Central memory CD8-positive, alpha-beta T cell (primary cell): ENCODE measurements around the gene TBR1.

Experiments
- ATAC-seq: fragments of 150-1000 bp; cut with Tn5 transposase; replicated peaks from 2 replicates; pipeline ENCODE4 v1.10.0; 2022; ENCODE audit warnings: mild to moderate bottlenecking, moderate FRiP score, moderate number of reproducible peaks; ENCODE audit not compliant: poor library complexity, severe bottlenecking; ENCODE audit errors: extremely low read depth
- DNase-seq, 2 donors: peaks; one replicate each; pipeline ENCODE4 v3.0.0; 2021; ENCODE audit warnings: low spot score in 2 of 2
- H3K27ac Mint-ChIP-seq: one replicate; pipeline ENCODE4 v1.8.0; 2022; ENCODE audit warnings: low read depth, mild to moderate bottlenecking, moderate library complexity, mixed read lengths
- H3K27me3 Mint-ChIP-seq: one replicate; pipeline ENCODE4 v1.8.0; 2022; ENCODE audit warnings: mixed read lengths
- H3K36me3 Mint-ChIP-seq: one replicate; pipeline ENCODE4 v1.8.0; 2022; ENCODE audit warnings: mild to moderate bottlenecking, moderate library complexity, mixed read lengths; ENCODE audit not compliant: insufficient read depth
- H3K4me1 Mint-ChIP-seq: one replicate; pipeline ENCODE4 v1.8.0; 2022; ENCODE audit warnings: mixed read lengths
- H3K4me3 Mint-ChIP-seq: one replicate; pipeline ENCODE4 v1.8.0; 2022; ENCODE audit warnings: mild to moderate bottlenecking, moderate library complexity, mixed read lengths
- H3K9me3 Mint-ChIP-seq: one replicate; pipeline ENCODE4 v1.8.0; 2022; ENCODE audit warnings: mixed read lengths

TBR1 gene

GRCh38 chr2:161417438-161418274 is 1.6 kb downstream of the TBR1 start:
- Mint-ChIP-seq H3K4me1 (peaks cover 42% of the 10 kb centered on the region), H3K9me3 (no peaks in the 10 kb centered on the region), H3K27me3 (peaks cover 91% of the 10 kb centered on the region), H3K27ac (no peak overlapping the region), H3K4me3 (peak overlapping the region; percentile 58), H3K36me3 (no peaks in the 10 kb centered on the region)
- ATAC-seq (no peak), DNase-seq (no peak)

- peaks cover 97% of the 10 kb centered on the region for H3K27me3 Mint-ChIP-seq
- no peaks in the 10 kb centered on the region for H3K9me3 Mint-ChIP-seq
- H3K4me3 Mint-ChIP-seq = peak overlapping the region; percentile 23
- H3K36me3 Mint-ChIP-seq = peaks cover 1% of the 10 kb centered on the region
- H3K27ac Mint-ChIP-seq = no peak overlapping the region
- ATAC-seq (no peak), DNase-seq (no peak)
- peaks cover 42% of the 10 kb centered on the region for H3K4me1 Mint-ChIP-seq
Observed at GRCh38 chr2:161418275-161418714, 2.2 kb downstream of the TBR1 start.

DNA sequence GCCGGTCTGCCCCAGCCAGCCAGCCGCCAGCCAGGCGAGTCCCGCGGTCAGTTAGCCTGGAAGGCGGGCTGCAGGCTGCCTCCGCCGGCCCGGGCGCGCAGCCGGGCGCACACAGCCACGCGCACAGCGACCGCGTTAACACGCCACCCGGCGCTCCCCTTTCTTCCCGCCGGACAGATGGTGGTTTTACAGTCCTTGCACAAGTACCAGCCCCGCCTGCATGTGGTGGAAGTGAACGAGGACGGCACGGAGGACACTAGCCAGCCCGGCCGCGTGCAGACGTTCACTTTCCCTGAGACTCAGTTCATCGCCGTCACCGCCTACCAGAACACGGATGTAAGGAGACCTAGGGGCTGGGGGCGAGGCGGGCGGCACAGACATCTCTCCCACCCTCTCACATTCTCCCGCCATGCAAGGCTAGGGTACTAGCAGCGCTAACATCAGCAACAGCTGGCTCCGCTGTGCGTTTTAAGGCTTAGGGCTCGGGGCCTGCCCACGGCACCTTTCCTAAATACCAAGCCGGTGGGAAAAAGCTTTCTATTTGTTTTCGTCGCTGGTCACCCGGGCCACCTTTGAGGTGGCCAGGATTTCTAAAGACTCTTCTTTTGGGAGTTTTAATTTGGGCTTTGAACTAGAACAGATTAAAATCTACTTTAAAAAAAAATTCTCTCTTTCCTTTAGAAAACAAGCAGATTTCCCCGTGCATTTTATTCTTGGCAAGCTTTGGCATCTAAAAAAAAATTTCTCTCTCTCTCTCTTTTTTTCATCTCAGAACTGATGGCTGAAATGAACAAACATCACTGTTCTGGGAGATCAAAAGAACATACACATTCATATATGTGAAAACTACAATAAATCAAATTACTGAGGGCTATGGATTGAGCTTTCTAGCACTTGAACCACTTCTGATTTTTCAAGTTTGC is 2.9 kb downstream of the TBR1 start:
- H3K9me3 Mint-ChIP-seq = no peaks in the 10 kb centered on the region
- H3K27ac Mint-ChIP-seq = no peak overlapping the region
- peaks cover 2% of the 10 kb centered on the region for H3K36me3 Mint-ChIP-seq
- H3K4me1 Mint-ChIP-seq = peaks cover 43% of the 10 kb centered on the region
- DNase-seq = no peak
- peaks cover 92% of the 10 kb centered on the region for H3K27me3 Mint-ChIP-seq
- ATAC-seq = no peak
- peak overlapping the region; percentile 23 for H3K4me3 Mint-ChIP-seq

DNA sequence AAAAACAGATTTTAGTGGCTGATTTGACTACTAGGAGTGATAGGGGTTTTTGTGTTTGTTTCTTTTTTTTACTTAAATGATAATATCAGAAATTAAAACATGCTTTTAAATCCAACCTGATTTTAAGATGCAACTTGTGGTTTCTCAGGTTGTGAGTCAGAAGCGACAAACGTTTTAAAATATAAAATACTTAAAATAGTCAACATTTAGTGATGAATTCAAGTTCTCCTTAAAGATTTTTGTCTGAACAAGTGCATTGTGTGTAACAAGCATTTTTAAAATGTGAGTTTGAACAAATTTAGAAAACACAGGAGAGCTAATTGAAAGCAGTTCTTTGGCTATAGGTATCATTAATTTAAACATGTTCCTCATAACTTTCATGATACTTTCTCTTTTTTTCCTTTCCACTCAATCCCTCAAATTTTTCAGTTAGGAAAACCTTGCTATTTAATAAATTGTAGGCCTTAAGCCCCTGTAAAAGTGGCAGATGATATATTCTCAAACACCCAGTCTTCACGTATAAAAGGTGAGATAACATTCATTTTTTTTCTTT is 3.6 kb downstream of the TBR1 start:
- ATAC-seq (no peak), DNase-seq (no peak)
- no peak overlapping the region for H3K27ac Mint-ChIP-seq
- H3K4me1 Mint-ChIP-seq = peaks cover 50% of the 10 kb centered on the region
- peaks cover 6% of the 10 kb centered on the region for H3K36me3 Mint-ChIP-seq
- no peak overlapping the region for H3K4me3 Mint-ChIP-seq
- H3K27me3 Mint-ChIP-seq = peaks cover 95% of the 10 kb centered on the region
- no peaks in the 10 kb centered on the region for H3K9me3 Mint-ChIP-seq

- ATAC-seq (no peak), DNase-seq (no peak)
- H3K4me1 Mint-ChIP-seq = peaks cover 45% of the 10 kb centered on the region
- H3K27me3 Mint-ChIP-seq = peaks cover 95% of the 10 kb centered on the region
- no peak overlapping the region for H3K27ac Mint-ChIP-seq
- H3K4me3 Mint-ChIP-seq = no peak overlapping the region
- no peaks in the 10 kb centered on the region for H3K9me3 Mint-ChIP-seq
- H3K36me3 Mint-ChIP-seq = peaks cover 6% of the 10 kb centered on the region
Observed at GRCh38 chr2:161420406-161421074, 4.4 kb downstream of the TBR1 start.

DNA sequence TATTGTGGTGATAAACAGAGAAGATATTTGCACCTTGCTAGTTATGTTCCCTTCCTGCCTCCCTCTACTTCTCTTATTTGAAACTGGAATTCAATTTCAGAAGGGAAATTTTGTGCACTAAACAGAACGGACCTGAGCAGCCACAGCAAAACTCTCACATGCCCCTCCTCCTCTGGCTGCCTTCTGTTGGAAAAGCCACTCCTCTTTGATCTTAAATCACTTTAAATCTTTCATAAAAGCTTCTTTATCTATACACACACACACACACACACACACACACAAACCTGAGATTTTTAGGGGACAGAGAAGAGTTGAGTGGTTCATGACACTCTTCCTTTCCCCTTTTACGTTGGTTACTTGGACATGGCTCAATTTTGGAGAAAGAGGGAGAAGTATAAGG is 5.6 kb downstream of the TBR1 start:
- no peaks in the 10 kb centered on the region for H3K9me3 Mint-ChIP-seq
- DNase-seq = no peak
- no peak overlapping the region for H3K4me3 Mint-ChIP-seq
- H3K36me3 Mint-ChIP-seq = peaks cover 6% of the 10 kb centered on the region
- no peak for ATAC-seq
- H3K4me1 Mint-ChIP-seq = peaks cover 34% of the 10 kb centered on the region
- peaks cover 95% of the 10 kb centered on the region for H3K27me3 Mint-ChIP-seq
- H3K27ac Mint-ChIP-seq = no peak overlapping the region

DNA sequence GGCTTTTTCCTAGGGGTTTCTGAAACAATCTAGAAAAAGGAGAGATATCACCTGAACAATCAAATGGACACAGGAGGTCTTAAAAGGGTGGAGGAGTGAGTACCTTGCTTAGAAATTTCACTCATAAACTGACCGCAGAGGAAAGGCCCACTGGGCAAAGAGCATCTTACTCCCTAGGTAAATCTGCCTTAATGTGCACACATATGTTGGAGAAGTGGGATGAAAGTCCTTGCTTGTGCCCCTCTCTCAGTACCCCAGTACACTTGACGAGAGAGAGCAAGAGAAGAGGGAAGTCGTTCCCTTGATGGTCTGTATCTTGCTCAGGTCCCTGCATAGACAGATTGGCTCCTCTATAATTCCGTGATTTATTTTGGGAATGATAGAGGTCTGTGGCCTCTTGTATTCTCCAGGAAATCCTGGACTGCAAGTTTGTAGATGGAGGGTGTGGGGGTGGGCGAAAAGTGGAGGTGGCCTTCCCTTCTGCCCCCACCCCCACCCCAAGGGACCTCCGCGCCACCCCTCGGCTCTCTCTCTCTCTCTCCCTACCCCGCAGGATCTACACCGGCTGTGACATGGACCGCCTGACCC is 6.8 kb downstream of the TBR1 start:
- H3K9me3 Mint-ChIP-seq = no peaks in the 10 kb centered on the region
- H3K4me1 Mint-ChIP-seq = peaks cover 31% of the 10 kb centered on the region
- peak overlapping the region; percentile 5 for H3K4me3 Mint-ChIP-seq
- H3K36me3 Mint-ChIP-seq = peaks cover 9% of the 10 kb centered on the region
- ATAC-seq (no peak), DNase-seq (no peak)
- H3K27ac Mint-ChIP-seq = no peak overlapping the region
- H3K27me3 Mint-ChIP-seq = peaks cover 95% of the 10 kb centered on the region

- Mint-ChIP-seq H3K36me3 (peaks cover 9% of the 10 kb centered on the region), H3K27me3 (peaks cover 93% of the 10 kb centered on the region), H3K27ac (no peak overlapping the region), H3K4me3 (peak overlapping the region; percentile 27), H3K9me3 (no peaks in the 10 kb centered on the region), H3K4me1 (peaks cover 27% of the 10 kb centered on the region)
- DNase-seq = no peak
- ATAC-seq = peak; percentile 41
Observed at GRCh38 chr2:161423421-161424393, 7.6 kb downstream of the TBR1 start.

DNA sequence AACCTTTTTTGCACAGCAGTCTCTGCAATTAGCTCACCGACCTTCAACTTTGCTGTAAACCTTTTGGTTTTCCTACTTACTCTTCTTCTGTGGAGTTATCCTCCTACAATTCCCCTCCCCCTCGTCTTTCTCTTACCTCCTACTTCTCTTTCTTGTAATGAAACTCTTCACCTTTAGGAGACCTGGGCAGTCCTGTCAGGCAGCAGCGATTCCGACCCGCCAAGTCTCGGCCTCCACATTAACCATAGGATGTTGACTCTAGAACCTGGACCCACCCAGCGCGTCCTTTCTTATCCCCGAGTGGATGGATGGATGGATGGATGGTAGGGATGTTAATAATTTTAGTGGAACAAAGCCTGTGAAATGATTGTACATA is 8.3 kb downstream of the TBR1 start:
- DNase-seq = no peak
- no peak for ATAC-seq
- Mint-ChIP-seq H3K36me3 (peaks cover 9% of the 10 kb centered on the region), H3K4me1 (peaks cover 20% of the 10 kb centered on the region), H3K27me3 (peaks cover 93% of the 10 kb centered on the region), H3K27ac (no peak overlapping the region), H3K4me3 (peak overlapping the region; percentile 27), H3K9me3 (no peaks in the 10 kb centered on the region)

GRCh38 chr2:161424891-161425727 is 9.0 kb downstream of the TBR1 start:
- Mint-ChIP-seq H3K4me3 (peak overlapping the region; percentile 27), H3K9me3 (no peaks in the 10 kb centered on the region), H3K27ac (no peak overlapping the region), H3K36me3 (peaks cover 9% of the 10 kb centered on the region), H3K27me3 (peaks cover 93% of the 10 kb centered on the region), H3K4me1 (peaks cover 19% of the 10 kb centered on the region)
- ATAC-seq (no peak), DNase-seq (no peak)
